Endodermal cell (in vitro differentiated cells): Measurements from ENCODE around the gene DSCAML1. TPM values are rescaled to one million over a fixed set of nuclear protein-coding genes. Genes with fewer than 3 reads are reported as not detected.
A peak's percentile ranks its signal among the peaks of the same experiment; 100 is the strongest.

Experiments
- DNase-seq: peaks from one replicate; pipeline ENCODE4 v3.0.0-alpha.2; 2017
- H3K27ac ChIP-seq: 2 replicates; pipeline ENCODE4 v1.5.1; 2013; ENCODE audit warnings: mild to moderate bottlenecking, low read depth, low read length, moderate library complexity
- H3K27me3 ChIP-seq: 2 replicates; pipeline ENCODE4 v1.6.1; 2013; ENCODE audit warnings: mild to moderate bottlenecking, low read length, moderate library complexity; ENCODE audit not compliant: insufficient read depth, control insufficient read depth, poor library complexity, severe bottlenecking
- H3K36me3 ChIP-seq: 2 replicates; pipeline ENCODE4 v1.7.0; 2013; ENCODE audit warnings: mild to moderate bottlenecking, low read length, moderate library complexity; ENCODE audit not compliant: control insufficient read depth, insufficient read depth
- H3K4me1 ChIP-seq: one replicate; pipeline ENCODE4 v1.7.0; 2013; ENCODE audit warnings: low read length; ENCODE audit not compliant: control insufficient read depth, insufficient read depth
- H3K4me3 ChIP-seq: 2 replicates; pipeline ENCODE4 v1.5.1; 2013; ENCODE audit warnings: mild to moderate bottlenecking, low read length, moderate library complexity
- H3K9ac ChIP-seq: 2 replicates; pipeline ENCODE4 v1.6.1; 2013; ENCODE audit warnings: mild to moderate bottlenecking, low read length, moderate library complexity; ENCODE audit not compliant: poor library complexity, severe bottlenecking; ENCODE audit errors: extremely low read depth
- H3K9me3 ChIP-seq: 2 replicates; pipeline ENCODE4 v1.6.1; 2013; ENCODE audit warnings: mild to moderate bottlenecking, low read length, moderate library complexity; ENCODE audit not compliant: control insufficient read depth
- H3K27ac Mint-ChIP-seq: 2 replicates; pipeline ENCODE4 v1.8.0; 2020; ENCODE audit warnings: mixed read lengths
- H3K27me3 Mint-ChIP-seq: 2 replicates; pipeline ENCODE4 v1.8.0; 2021; ENCODE audit warnings: mild to moderate bottlenecking, mixed read lengths; ENCODE audit not compliant: insufficient read depth
- H3K36me3 Mint-ChIP-seq: 2 replicates; pipeline ENCODE4 v1.8.0; 2020; ENCODE audit warnings: low read depth, mixed read lengths
- H3K4me1 Mint-ChIP-seq: 2 replicates; pipeline ENCODE4 v1.8.0; 2020; ENCODE audit warnings: mixed read lengths
- H3K4me3 Mint-ChIP-seq: 2 replicates; pipeline ENCODE4 v1.8.0; 2020; ENCODE audit warnings: mild to moderate bottlenecking, moderate library complexity, mixed read lengths
- H3K9me3 Mint-ChIP-seq: 2 replicates; pipeline ENCODE4 v1.8.0; 2020; ENCODE audit warnings: mild to moderate bottlenecking, mixed read lengths
- WGBS, 2 experiments: methylation state at CpG; one replicate each; pipeline versions ENCODE4 v1.1.5 to v1.1.7; 2013; ENCODE audit warnings: missing lambda C conversion rate in 2 of 2, mixed read lengths in 1 of 2; ENCODE audit not compliant: insufficient coverage in 1 of 2, insufficient read length in 1 of 2; 5-methylcytosine and 5-hydroxymethylcytosine counted together
- total RNA-seq, 2 donors: library from RNA; stranded (reverse); fragmentation: NEBNext Ultra II Directional in 1 of 2; extraction: Animal tissue kit (Norgen Biotek cat#: 25700) in 1 of 2; gene quantifications; 2 replicates in 1 of 2; 3 replicates in 1 of 2; pipeline ENCODE4 v1.2.1, GENCODE V29; 2021
- TF ChIP-seq, protein P1 (sequence below): fragments of 200-600 bp; sonication (generic); conservative IDR thresholded peaks from 2 replicates; pipeline ENCODE4 v1.5.0; 2021; ENCODE audit warnings: antibody characterized with exemption, mild to moderate bottlenecking

Gene DSCAML1
- total RNA-seq, 2 donors from 2014 or later = 5.6 to 10.9 TPM

- Mint-ChIP-seq H3K4me3 (no peak overlapping the region), H3K9me3 (no peaks in the 10 kb centered on the region), H3K4me1 (peaks cover 48% of the 10 kb centered on the region), H3K27me3 (peaks cover 21% of the 10 kb centered on the region), H3K36me3 (no peaks in the 10 kb centered on the region), H3K27ac (no peak overlapping the region)
- DNase-seq = no peak
- peaks cover 19% of the 10 kb centered on the region for H3K4me1 ChIP-seq
- WGBS, 2 experiments = 92 to 94% methylated on average over 5 to 7 of the region's 7 CpGs
- H3K4me3 ChIP-seq = no peak overlapping the region
- TF ChIP-seq, protein P1, sequence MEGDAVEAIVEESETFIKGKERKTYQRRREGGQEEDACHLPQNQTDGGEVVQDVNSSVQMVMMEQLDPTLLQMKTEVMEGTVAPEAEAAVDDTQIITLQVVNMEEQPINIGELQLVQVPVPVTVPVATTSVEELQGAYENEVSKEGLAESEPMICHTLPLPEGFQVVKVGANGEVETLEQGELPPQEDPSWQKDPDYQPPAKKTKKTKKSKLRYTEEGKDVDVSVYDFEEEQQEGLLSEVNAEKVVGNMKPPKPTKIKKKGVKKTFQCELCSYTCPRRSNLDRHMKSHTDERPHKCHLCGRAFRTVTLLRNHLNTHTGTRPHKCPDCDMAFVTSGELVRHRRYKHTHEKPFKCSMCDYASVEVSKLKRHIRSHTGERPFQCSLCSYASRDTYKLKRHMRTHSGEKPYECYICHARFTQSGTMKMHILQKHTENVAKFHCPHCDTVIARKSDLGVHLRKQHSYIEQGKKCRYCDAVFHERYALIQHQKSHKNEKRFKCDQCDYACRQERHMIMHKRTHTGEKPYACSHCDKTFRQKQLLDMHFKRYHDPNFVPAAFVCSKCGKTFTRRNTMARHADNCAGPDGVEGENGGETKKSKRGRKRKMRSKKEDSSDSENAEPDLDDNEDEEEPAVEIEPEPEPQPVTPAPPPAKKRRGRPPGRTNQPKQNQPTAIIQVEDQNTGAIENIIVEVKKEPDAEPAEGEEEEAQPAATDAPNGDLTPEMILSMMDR = no peak
- no peaks in the 10 kb centered on the region for H3K36me3 ChIP-seq
- peaks cover 23% of the 10 kb centered on the region for H3K27me3 ChIP-seq
- no peaks in the 10 kb centered on the region for H3K9me3 ChIP-seq
- no peak overlapping the region for H3K9ac ChIP-seq
- H3K27ac ChIP-seq = no peak overlapping the region
Measured at GRCh38 chr11:117676501-117676900, 120.5 kb downstream of the DSCAML1 start.

- no peaks in the 10 kb centered on the region for H3K36me3 ChIP-seq
- no peak overlapping the region for H3K27ac ChIP-seq
- Mint-ChIP-seq H3K27me3 (peaks cover 33% of the 10 kb centered on the region), H3K4me1 (peaks cover 35% of the 10 kb centered on the region), H3K4me3 (no peak overlapping the region), H3K27ac (no peak overlapping the region), H3K36me3 (no peaks in the 10 kb centered on the region), H3K9me3 (no peaks in the 10 kb centered on the region)
- no peaks in the 10 kb centered on the region for H3K9me3 ChIP-seq
- H3K27me3 ChIP-seq = peaks cover 32% of the 10 kb centered on the region
- TF ChIP-seq, protein P1 = no peak
- H3K9ac ChIP-seq = no peak overlapping the region
- H3K4me3 ChIP-seq = no peak overlapping the region
- peaks cover 11% of the 10 kb centered on the region for H3K4me1 ChIP-seq
- 85 to 89% methylated on average over 7 to 8 of the region's 8 CpGs for WGBS, 2 experiments
- DNase-seq = no peak
Measured at GRCh38 chr11:117673602-117674001, 123.4 kb downstream of the DSCAML1 start.

DNA sequence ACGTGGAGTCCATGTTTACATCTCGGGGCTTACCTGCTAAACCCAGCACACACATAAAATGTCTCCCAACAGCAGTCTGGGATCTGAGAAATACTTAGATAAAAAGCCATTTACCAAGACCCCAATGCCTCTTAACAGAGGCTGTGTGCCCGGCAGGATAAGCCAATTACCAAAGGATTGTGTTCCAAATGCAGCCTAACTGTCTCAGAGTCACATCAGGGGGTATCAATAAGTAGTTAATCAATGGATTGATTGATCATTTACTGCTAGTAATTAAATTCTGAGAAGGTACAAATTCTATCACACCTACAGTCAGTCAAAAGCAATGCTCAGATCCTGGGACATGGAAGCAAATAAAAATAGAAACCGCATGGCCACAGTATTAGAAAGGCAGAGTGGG is 125.6 kb downstream of the DSCAML1 start:
- H3K36me3 Mint-ChIP-seq = no peaks in the 10 kb centered on the region
- Histone ChIP-seq H3K9me3 (no peaks in the 10 kb centered on the region), H3K4me1 (peaks cover 17% of the 10 kb centered on the region), H3K9ac (no peak overlapping the region), H3K27ac (no peak overlapping the region), H3K36me3 (no peaks in the 10 kb centered on the region), H3K27me3 (peaks cover 32% of the 10 kb centered on the region), H3K4me3 (no peak overlapping the region)
- no peak for DNase-seq
- H3K27me3 Mint-ChIP-seq = peaks cover 32% of the 10 kb centered on the region
- peaks cover 19% of the 10 kb centered on the region for H3K4me1 Mint-ChIP-seq
- no peaks in the 10 kb centered on the region for H3K9me3 Mint-ChIP-seq
- H3K27ac Mint-ChIP-seq = peak overlapping the region; percentile 16
- H3K4me3 Mint-ChIP-seq = no peak overlapping the region
- WGBS, 2 experiments = 43 to 52% methylated on average over 2 to 4 of the region's 4 CpGs
- TF ChIP-seq, protein P1 = no peak
